Measurements from ENCODE around the gene CNTFR.

CNTFR gene

DNA sequence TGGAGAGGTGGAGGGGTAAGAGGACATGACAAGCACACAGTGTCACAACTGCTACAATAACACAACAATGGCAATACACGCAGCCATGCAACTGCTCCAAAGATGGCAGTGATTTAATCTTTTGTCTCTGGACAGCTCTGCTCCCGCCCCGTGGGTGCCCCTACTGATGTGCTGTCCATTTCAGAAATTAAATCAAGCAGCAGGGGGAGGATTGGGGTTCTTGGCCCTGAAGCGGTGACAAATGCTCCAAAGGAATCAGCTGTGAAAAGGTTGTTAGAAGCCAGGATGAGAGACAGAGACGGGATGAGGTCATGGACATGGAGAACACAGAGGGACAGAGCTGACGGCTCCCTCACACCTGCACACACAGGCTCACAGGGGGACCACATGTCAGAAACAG lies 22.6 kb downstream of the CNTFR start:
- Histone ChIP-seq H3K36me3 (ENCODE audit: control insufficient read depth, insufficient read depth, low read length) (no peaks in the 10 kb centered on the region), H3K9me3 (ENCODE audit: control insufficient read depth, low read length) (no peaks in the 10 kb centered on the region), H3K79me2 (no peaks in the 10 kb centered on the region), H3K27ac (no peak overlapping the region), H3K4me3 (ENCODE audit: low read depth, low read length) (no peak overlapping the region), H3K27me3 (ENCODE audit: control insufficient read depth, insufficient read depth, low read length) (no peaks in the 10 kb centered on the region), H3K4me1 (no peaks in the 10 kb centered on the region), H3K4me2 (ENCODE audit: low read length) (no peak overlapping the region), H2AFZ (no peak overlapping the region), H3K9ac (no peak overlapping the region)
- TF ChIP-seq, protein P1, sequence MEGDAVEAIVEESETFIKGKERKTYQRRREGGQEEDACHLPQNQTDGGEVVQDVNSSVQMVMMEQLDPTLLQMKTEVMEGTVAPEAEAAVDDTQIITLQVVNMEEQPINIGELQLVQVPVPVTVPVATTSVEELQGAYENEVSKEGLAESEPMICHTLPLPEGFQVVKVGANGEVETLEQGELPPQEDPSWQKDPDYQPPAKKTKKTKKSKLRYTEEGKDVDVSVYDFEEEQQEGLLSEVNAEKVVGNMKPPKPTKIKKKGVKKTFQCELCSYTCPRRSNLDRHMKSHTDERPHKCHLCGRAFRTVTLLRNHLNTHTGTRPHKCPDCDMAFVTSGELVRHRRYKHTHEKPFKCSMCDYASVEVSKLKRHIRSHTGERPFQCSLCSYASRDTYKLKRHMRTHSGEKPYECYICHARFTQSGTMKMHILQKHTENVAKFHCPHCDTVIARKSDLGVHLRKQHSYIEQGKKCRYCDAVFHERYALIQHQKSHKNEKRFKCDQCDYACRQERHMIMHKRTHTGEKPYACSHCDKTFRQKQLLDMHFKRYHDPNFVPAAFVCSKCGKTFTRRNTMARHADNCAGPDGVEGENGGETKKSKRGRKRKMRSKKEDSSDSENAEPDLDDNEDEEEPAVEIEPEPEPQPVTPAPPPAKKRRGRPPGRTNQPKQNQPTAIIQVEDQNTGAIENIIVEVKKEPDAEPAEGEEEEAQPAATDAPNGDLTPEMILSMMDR (IDR thresholded peaks at IDR 0.05) = no peak

DNA sequence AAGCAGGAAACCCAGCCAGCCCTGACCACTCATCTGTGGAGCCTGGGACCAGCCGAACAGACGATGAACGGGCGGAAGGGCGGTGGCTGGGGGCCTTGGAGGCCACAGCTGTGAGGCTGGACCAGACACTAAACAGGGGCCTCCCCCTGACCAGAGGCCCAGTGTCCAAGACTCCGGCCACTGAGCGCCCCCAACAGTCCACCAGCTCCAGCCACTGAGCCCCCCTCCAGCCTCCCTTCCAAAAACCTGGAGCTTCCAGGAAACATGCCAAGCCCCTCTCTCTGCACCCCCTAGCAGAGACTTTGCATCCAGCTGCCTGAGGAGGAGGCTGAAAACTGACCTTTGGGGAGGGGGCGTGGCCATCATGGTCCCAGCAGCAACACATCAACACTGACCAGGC lies 23.2 kb downstream of the CNTFR start:
- Histone ChIP-seq H3K27ac (no peak overlapping the region), H3K27me3 (ENCODE audit: control insufficient read depth, insufficient read depth, low read length) (no peaks in the 10 kb centered on the region), H3K36me3 (ENCODE audit: control insufficient read depth, insufficient read depth, low read length) (no peaks in the 10 kb centered on the region)

DNA sequence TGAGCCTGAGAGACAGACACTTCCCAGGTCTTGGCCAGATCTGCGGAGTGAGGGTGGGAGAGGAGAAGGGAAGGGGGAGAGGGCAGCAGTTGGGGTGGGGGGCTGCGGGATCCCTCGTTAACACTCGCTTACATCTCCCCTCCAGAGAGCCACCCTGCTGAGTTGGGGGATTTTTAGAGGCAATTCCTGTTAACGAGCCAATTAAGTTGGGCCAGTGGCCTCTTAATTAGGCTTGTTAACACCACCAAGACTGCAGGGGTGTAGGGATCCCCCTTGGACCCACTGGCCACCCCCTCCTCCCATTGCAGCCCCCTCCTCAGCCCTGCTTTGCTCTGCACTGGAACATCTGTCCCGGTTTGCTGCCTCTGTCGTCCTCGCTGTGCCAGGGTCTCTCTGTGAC lies 23.7 kb downstream of the CNTFR start:
- TF ChIP-seq, protein P1 (IDR thresholded peaks at IDR 0.05) = no peak
- Histone ChIP-seq H3K4me3 (ENCODE audit: low read depth, low read length) (no peak overlapping the region), H3K9ac (no peak overlapping the region), H3K9me3 (ENCODE audit: control insufficient read depth, low read length) (no peaks in the 10 kb centered on the region), H3K27ac (no peak overlapping the region), H2AFZ (no peak overlapping the region), H3K27me3 (ENCODE audit: control insufficient read depth, insufficient read depth, low read length) (no peaks in the 10 kb centered on the region), H3K36me3 (ENCODE audit: control insufficient read depth, insufficient read depth, low read length) (no peaks in the 10 kb centered on the region), H3K4me2 (ENCODE audit: low read length) (no peak overlapping the region), H3K4me1 (no peaks in the 10 kb centered on the region), H3K79me2 (no peaks in the 10 kb centered on the region)

More for the DNA sequence above, 23.2 kb downstream of the CNTFR start:
- no peak overlapping the region for H2AFZ ChIP-seq
- H3K9ac ChIP-seq = no peak overlapping the region
- H3K4me1 ChIP-seq = no peaks in the 10 kb centered on the region
- no peak overlapping the region for H3K4me3 ChIP-seq (ENCODE audit: low read depth, low read length)
- no peaks in the 10 kb centered on the region for H3K79me2 ChIP-seq
- TF ChIP-seq, protein P1 (IDR thresholded peaks at IDR 0.05) = no peak
- no peaks in the 10 kb centered on the region for H3K9me3 ChIP-seq (ENCODE audit: control insufficient read depth, low read length)
- no peak overlapping the region for H3K4me2 ChIP-seq (ENCODE audit: low read length)

DNA sequence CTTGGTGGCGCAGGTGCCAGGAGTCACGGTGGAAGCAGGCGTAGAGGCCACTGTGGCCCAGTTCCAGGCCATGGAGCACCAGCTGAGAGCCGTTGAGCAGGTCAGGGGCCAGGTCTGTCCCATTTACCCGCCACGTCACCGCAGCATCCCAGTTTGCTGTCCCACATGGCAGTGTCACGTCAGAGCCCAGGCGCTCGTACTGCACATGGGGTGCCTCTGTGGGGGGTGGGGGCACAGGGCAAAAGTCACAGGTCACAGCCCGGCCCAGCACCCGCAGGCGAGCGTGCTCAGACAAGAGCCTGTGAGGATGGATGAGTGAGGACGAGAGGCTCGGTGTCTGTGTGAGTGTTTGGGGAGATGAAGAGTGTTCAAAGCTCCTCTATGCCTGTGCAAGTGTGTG lies 24.9 kb downstream of the CNTFR start:
- Histone ChIP-seq H3K9ac (no peak overlapping the region), H3K27me3 (ENCODE audit: control insufficient read depth, insufficient read depth, low read length) (no peaks in the 10 kb centered on the region), H3K4me2 (ENCODE audit: low read length) (no peak overlapping the region), H3K4me3 (ENCODE audit: low read depth, low read length) (no peak overlapping the region), H3K36me3 (ENCODE audit: control insufficient read depth, insufficient read depth, low read length) (no peaks in the 10 kb centered on the region), H3K79me2 (no peaks in the 10 kb centered on the region), H3K9me3 (ENCODE audit: control insufficient read depth, low read length) (no peaks in the 10 kb centered on the region), H2AFZ (no peak overlapping the region), H3K27ac (no peak overlapping the region), H3K4me1 (peaks cover 6% of the 10 kb centered on the region)
- TF ChIP-seq, protein P1 (IDR thresholded peaks at IDR 0.05) = no peak

DNA sequence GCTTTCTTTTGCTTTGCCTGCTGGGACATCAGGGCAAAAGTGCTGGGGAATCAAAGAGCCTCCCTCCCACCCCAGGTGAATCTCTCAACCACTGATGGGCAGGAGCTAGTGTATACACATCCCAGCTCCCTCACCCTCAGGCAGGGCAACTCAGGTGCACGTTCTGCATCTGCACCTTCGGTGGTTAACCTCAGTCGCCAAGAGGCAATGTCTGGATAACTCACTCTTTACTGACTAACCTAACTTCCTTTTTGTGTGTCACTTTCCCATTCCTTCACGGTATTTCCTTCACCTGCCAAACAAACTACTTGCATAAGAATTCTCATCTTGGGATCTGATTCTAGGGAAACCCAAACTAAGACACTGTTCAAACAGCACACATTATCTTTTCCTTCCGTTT lies 26.3 kb downstream of the CNTFR start:
- H2AFZ ChIP-seq = no peak overlapping the region
- no peaks in the 10 kb centered on the region for H3K9me3 ChIP-seq (ENCODE audit: control insufficient read depth, low read length)
- no peak overlapping the region for H3K4me2 ChIP-seq (ENCODE audit: low read length)
- peaks cover 17% of the 10 kb centered on the region for H3K4me1 ChIP-seq
- no peaks in the 10 kb centered on the region for H3K36me3 ChIP-seq (ENCODE audit: control insufficient read depth, insufficient read depth, low read length)
- H3K27ac ChIP-seq = no peak overlapping the region
- TF ChIP-seq, protein P1 (IDR thresholded peaks at IDR 0.05) = no peak
- H3K79me2 ChIP-seq = no peaks in the 10 kb centered on the region
- H3K4me3 ChIP-seq (ENCODE audit: low read depth, low read length) = no peak overlapping the region
- H3K9ac ChIP-seq = no peak overlapping the region
- H3K27me3 ChIP-seq (ENCODE audit: control insufficient read depth, insufficient read depth, low read length) = no peaks in the 10 kb centered on the region

All from parathyroid adenoma (tissue), 2 donors.